ENCODE data around the gene GIGYF1.

Gene GIGYF1

GRCh38 chr7:100694098-100694745, at the start of gene GIGYF1:
GIGYF1 (minus strand) TSS chr7:100694250; CDS start chr7:100688238, 6,012 bp downstream.
- peak; percentile 90 for DNase-seq (ENCODE audit: low read depth)
- H3K4me3 ChIP-seq (ENCODE audit: low read depth, low read length), result peak within 1 kb of the TSS; percentile 66
- TF ChIP-seq CTCF (IDR thresholded peaks at IDR 0.05; ENCODE audit: low read depth, low read length) (no peak), MAX (IDR thresholded peaks at IDR 0.05; ENCODE audit: low read depth, low read length) (peak; percentile 79; the same call in 1 of the 2 replicates), POLR2A (IDR thresholded peaks at IDR 0.05; ENCODE audit: extremely low read depth, insufficient read length) (no peak), MYC (IDR thresholded peaks at IDR 0.05; ENCODE audit: low read depth, low read length) (peak; percentile 35; the same call in 1 of the 2 replicates)

GRCh38 chr7:100739934-100740333, 45.9 kb upstream of the GIGYF1 start:
- no peak overlapping the region for H3K4me3 ChIP-seq (ENCODE audit: low read depth, low read length)
- DNase-seq (ENCODE audit: low read depth), result no peak
- TF ChIP-seq CTCF (IDR thresholded peaks at IDR 0.05; ENCODE audit: low read depth, low read length) (no peak), MYC (IDR thresholded peaks at IDR 0.05; ENCODE audit: low read depth, low read length) (no peak), POLR2A (IDR thresholded peaks at IDR 0.05; ENCODE audit: extremely low read depth, insufficient read length) (no peak), MAX (IDR thresholded peaks at IDR 0.05; ENCODE audit: low read depth, low read length) (no peak)

GRCh38 chr7:100736671-100737070, 42.6 kb upstream of the GIGYF1 start:
- H3K4me3 ChIP-seq (ENCODE audit: low read depth, low read length), result no peak overlapping the region
- TF ChIP-seq CTCF (IDR thresholded peaks at IDR 0.05; ENCODE audit: low read depth, low read length), result no peak
- no peak for TF ChIP-seq MYC (IDR thresholded peaks at IDR 0.05; ENCODE audit: low read depth, low read length)
- no peak for TF ChIP-seq POLR2A (IDR thresholded peaks at IDR 0.05; ENCODE audit: extremely low read depth, insufficient read length)
- TF ChIP-seq MAX (IDR thresholded peaks at IDR 0.05; ENCODE audit: low read depth, low read length), result no peak
- no peak for DNase-seq (ENCODE audit: low read depth)

GRCh38 chr7:100735730-100736129, 41.7 kb upstream of the GIGYF1 start:
- no peak overlapping the region for H3K4me3 ChIP-seq (ENCODE audit: low read depth, low read length)
- TF ChIP-seq MAX (IDR thresholded peaks at IDR 0.05; ENCODE audit: low read depth, low read length) (no peak), CTCF (IDR thresholded peaks at IDR 0.05; ENCODE audit: low read depth, low read length) (no peak), POLR2A (IDR thresholded peaks at IDR 0.05; ENCODE audit: extremely low read depth, insufficient read length) (no peak), MYC (IDR thresholded peaks at IDR 0.05; ENCODE audit: low read depth, low read length) (no peak)
- DNase-seq (ENCODE audit: low read depth), result no peak

GRCh38 chr7:100731937-100732636, 38.0 kb upstream of the GIGYF1 start:
- TF ChIP-seq POLR2A (IDR thresholded peaks at IDR 0.05; ENCODE audit: extremely low read depth, insufficient read length) (no peak), CTCF (IDR thresholded peaks at IDR 0.05; ENCODE audit: low read depth, low read length) (no peak), MAX (IDR thresholded peaks at IDR 0.05; ENCODE audit: low read depth, low read length) (no peak), MYC (IDR thresholded peaks at IDR 0.05; ENCODE audit: low read depth, low read length) (no peak)
- H3K4me3 ChIP-seq (ENCODE audit: low read depth, low read length), result no peak overlapping the region
- no peak for DNase-seq (ENCODE audit: low read depth)
